Natural killer cell (primary cell): ENCODE data around the gene SRSF10. TPM values are rescaled to one million over a fixed set of nuclear protein-coding genes. Genes with fewer than 3 reads are reported as not detected.

Experiments used
- ATAC-seq, 3 donors: fragments of 150-1000 bp in 2 of 3; fragments of 200-7000 bp in 1 of 3; cut with Tn5 transposase; 1 replicate in 1 of 3; 2 replicates in 2 of 3; pipeline ENCODE4 v1.10.0; 2021; ENCODE audit warnings: mild to moderate bottlenecking in 2 of 3, moderate library complexity in 2 of 3
- DNase-seq, 2 donors: peaks; one replicate each; pipeline versions ENCODE4 v3.0.0 to v3.0.0-alpha.2; 2013 to 2021; ENCODE audit warnings: mixed read lengths in 1 of 2
- H3K27ac ChIP-seq: one replicate; pipeline ENCODE4 v1.5.1; 2013; ENCODE audit warnings: mild to moderate bottlenecking, low read length
- H3K27me3 ChIP-seq: one replicate; pipeline ENCODE4 v1.6.1; 2013; ENCODE audit warnings: low read length; ENCODE audit not compliant: control insufficient read depth, insufficient read depth
- H3K36me3 ChIP-seq: one replicate; pipeline ENCODE4 v1.6.1; 2013; ENCODE audit warnings: low read length; ENCODE audit not compliant: control insufficient read depth, insufficient read depth
- H3K4me1 ChIP-seq: one replicate; pipeline ENCODE4 v1.6.1; 2013; ENCODE audit warnings: low read length; ENCODE audit not compliant: control insufficient read depth, insufficient read depth
- H3K4me3 ChIP-seq: one replicate; pipeline ENCODE4 v1.5.1; 2013; ENCODE audit warnings: low read length
- H3K9me3 ChIP-seq: one replicate; pipeline ENCODE4 v1.6.1; 2013; ENCODE audit warnings: low read length; ENCODE audit not compliant: control insufficient read depth, insufficient read depth
- H3K27ac Mint-ChIP-seq, 2 donors: one replicate each; pipeline ENCODE4 v1.8.0; 2022; ENCODE audit warnings: mild to moderate bottlenecking in 2 of 2, mixed read lengths in 2 of 2, moderate library complexity in 1 of 2
- H3K27me3 Mint-ChIP-seq, 2 donors: one replicate each; pipeline ENCODE4 v1.8.0; 2022; ENCODE audit warnings: low read depth in 2 of 2, mixed read lengths in 2 of 2
- H3K36me3 Mint-ChIP-seq: one replicate; pipeline ENCODE4 v1.8.0; 2022; ENCODE audit warnings: mixed read lengths
- H3K4me1 Mint-ChIP-seq, 2 donors: one replicate each; pipeline ENCODE4 v1.8.0; 2022; ENCODE audit warnings: mixed read lengths in 2 of 2
- H3K4me3 Mint-ChIP-seq: one replicate; pipeline ENCODE4 v1.8.0; 2022; ENCODE audit warnings: mild to moderate bottlenecking, moderate library complexity, mixed read lengths
- H3K9me3 Mint-ChIP-seq, 2 donors: one replicate each; pipeline ENCODE4 v1.8.0; 2022; ENCODE audit warnings: mixed read lengths in 2 of 2
- WGBS: methylation state at CpG from one replicate; pipeline ENCODE4 v1.1.7; 2013; ENCODE audit warnings: missing lambda C conversion rate; ENCODE audit not compliant: insufficient coverage; 5-methylcytosine and 5-hydroxymethylcytosine counted together
- intact Hi-C: fragments of 100-400 bp; cut with micrococcal nuclease; formaldehyde crosslinking; loops from one replicate; pipeline ENCODE4 v1.14.2; 2022
- total RNA-seq, 4 donors: library from RNA; stranded (reverse); fragments of 120-200 nt in 1 of 4; gene quantifications; one replicate each; pipeline versions ENCODE4 v1.2.3 to v1.2.4, GENCODE V29; 2013 to 2022
- TF ChIP-seq, protein P1 (sequence below): fragments of 200-600 bp; IDR thresholded peaks from one replicate; pipeline ENCODE4 v1.8.0; 2022; ENCODE audit warnings: antibody characterized with exemption

The SRSF10 gene
- total RNA-seq, 3 donors from 2014 or later (not counting 1 experiment from before 2014, with no cell fraction given): 221 to 281 (median 237) TPM

DNA sequence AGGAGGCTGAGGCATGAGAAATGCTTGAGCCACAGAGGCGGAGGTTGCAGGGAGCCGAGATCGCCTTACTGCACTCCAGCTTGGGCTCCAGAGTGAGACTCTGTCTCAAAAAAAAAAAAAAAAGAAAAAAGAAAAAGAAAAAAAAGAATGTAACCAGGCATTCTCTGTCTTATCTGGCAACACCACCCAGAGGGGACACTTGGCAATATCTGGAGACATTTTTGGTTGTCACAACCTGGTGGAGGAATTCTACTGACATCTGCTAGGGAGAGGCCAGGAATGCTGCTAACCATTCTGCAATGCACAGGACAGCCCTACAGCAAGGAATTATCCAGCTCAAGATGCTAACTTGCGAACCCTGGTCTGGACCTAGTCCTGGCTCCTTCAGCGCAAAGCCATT lies 64.7 kb downstream of the SRSF10 start:
- DNase-seq (no peak), ATAC-seq (no peak)
- no peaks in the 10 kb centered on the region for H3K27me3 ChIP-seq
- Mint-ChIP-seq H3K9me3 (no peaks in the 10 kb centered on the region), H3K27ac (no peak overlapping the region), H3K4me3 (no peak overlapping the region), H3K27me3 (peaks cover 0 to 3% of the 10 kb centered on the region in 2 donors), H3K36me3 (no peaks in the 10 kb centered on the region), H3K4me1 (peaks cover 37 to 49% of the 10 kb centered on the region in 2 donors)
- intact Hi-C loops: no loop called here
- 94% methylated on average over 5 of the region's 5 CpGs for WGBS
- no peak overlapping the region for H3K27ac ChIP-seq
- H3K4me1 ChIP-seq: peaks cover 60% of the 10 kb centered on the region
- no peaks in the 10 kb centered on the region for H3K9me3 ChIP-seq
- H3K36me3 ChIP-seq: no peaks in the 10 kb centered on the region
- no peak overlapping the region for H3K4me3 ChIP-seq
- TF ChIP-seq, protein P1, sequence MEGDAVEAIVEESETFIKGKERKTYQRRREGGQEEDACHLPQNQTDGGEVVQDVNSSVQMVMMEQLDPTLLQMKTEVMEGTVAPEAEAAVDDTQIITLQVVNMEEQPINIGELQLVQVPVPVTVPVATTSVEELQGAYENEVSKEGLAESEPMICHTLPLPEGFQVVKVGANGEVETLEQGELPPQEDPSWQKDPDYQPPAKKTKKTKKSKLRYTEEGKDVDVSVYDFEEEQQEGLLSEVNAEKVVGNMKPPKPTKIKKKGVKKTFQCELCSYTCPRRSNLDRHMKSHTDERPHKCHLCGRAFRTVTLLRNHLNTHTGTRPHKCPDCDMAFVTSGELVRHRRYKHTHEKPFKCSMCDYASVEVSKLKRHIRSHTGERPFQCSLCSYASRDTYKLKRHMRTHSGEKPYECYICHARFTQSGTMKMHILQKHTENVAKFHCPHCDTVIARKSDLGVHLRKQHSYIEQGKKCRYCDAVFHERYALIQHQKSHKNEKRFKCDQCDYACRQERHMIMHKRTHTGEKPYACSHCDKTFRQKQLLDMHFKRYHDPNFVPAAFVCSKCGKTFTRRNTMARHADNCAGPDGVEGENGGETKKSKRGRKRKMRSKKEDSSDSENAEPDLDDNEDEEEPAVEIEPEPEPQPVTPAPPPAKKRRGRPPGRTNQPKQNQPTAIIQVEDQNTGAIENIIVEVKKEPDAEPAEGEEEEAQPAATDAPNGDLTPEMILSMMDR: no peak

GRCh38 chr1:23914921-23915320 lies 65.2 kb downstream of the SRSF10 start:
- Histone ChIP-seq H3K36me3 (no peaks in the 10 kb centered on the region), H3K4me3 (no peak overlapping the region), H3K27ac (no peak overlapping the region), H3K4me1 (peaks cover 62% of the 10 kb centered on the region), H3K9me3 (no peaks in the 10 kb centered on the region), H3K27me3 (no peaks in the 10 kb centered on the region)
- no peaks in the 10 kb centered on the region for H3K9me3 Mint-ChIP-seq
- H3K27me3 Mint-ChIP-seq: peaks cover 0 to 3% of the 10 kb centered on the region in 2 donors
- intact Hi-C loops: no loop called here
- H3K4me1 Mint-ChIP-seq: peaks cover 43 to 55% of the 10 kb centered on the region in 2 donors
- DNase-seq (no peak), ATAC-seq (no peak)
- TF ChIP-seq, protein P1: no peak
- no peaks in the 10 kb centered on the region for H3K36me3 Mint-ChIP-seq
- 94% methylated on average over 3 of the region's 4 CpGs for WGBS
- H3K4me3 Mint-ChIP-seq: no peak overlapping the region
- H3K27ac Mint-ChIP-seq: peak overlapping the region in 1 of 2 donors; percentile 58

Other genes starting within 250 kb of the SRSF10 start
- 10 to 100 TPM; 28.7 to 48.2 (median 36.9) TPM for gene ELOA, start 236.9 kb downstream of the SRSF10 start, total RNA-seq
- gene PITHD1, start 201.9 kb downstream of the SRSF10 start, total RNA-seq: 10 to 100 TPM; 73.2 to 84.1 (median 77.7) TPM
- gene LYPLA2, start 189.2 kb downstream of the SRSF10 start, total RNA-seq: 10 to 100 TPM; 70.6 to 84.5 (median 73.3) TPM
- gene GALE, start 179.6 kb downstream of the SRSF10 start, total RNA-seq: 10 to 100 TPM; 12.8 to 20.3 (median 14.6) TPM
- gene HMGCL, start 154.9 kb downstream of the SRSF10 start, total RNA-seq: 10 to 100 TPM; 16.8 to 26.9 (median 17.0) TPM
- gene FUCA1, start 112.0 kb downstream of the SRSF10 start, total RNA-seq: 10 to 100 TPM in 2 of 3 donors, 1 to 10 TPM in 1; 6.8 to 12.5 (median 11.9) TPM
- gene CNR2, start 67.0 kb downstream of the SRSF10 start, total RNA-seq: 10 to 100 TPM in 1 of 3 donors, 1 to 10 TPM in 2; 5.3 to 12.0 (median 6.1) TPM
- 100 to 1,000 TPM; 124 to 205 (median 180) TPM for gene PNRC2, start 20.5 kb downstream of the SRSF10 start, total RNA-seq
- gene MYOM3, start 131.8 kb upstream of the SRSF10 start, total RNA-seq: under 1 TPM in 1 of 3 donors, not detected in 2; 0.08 TPM
- gene IL22RA1, start 162.8 kb upstream of the SRSF10 start, total RNA-seq: not detected
- gene IFNLR1, start 207.0 kb upstream of the SRSF10 start, total RNA-seq: 1 to 10 TPM in 1 of 3 donors, under 1 TPM in 2; 0.07 to 2.5 (median 0.19) TPM